ENCODE data around the gene MICOS13.
A peak's percentile ranks its signal among the peaks of the same experiment; 100 is the strongest.
"Not testable (repeated sequence)": the region's sequence is repeated elsewhere in the genome, so short reads cannot be mapped to it uniquely, and the experiment has no call there.

MICOS13 gene, protein sequence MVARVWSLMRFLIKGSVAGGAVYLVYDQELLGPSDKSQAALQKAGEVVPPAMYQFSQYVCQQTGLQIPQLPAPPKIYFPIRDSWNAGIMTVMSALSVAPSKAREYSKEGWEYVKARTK

DNA sequence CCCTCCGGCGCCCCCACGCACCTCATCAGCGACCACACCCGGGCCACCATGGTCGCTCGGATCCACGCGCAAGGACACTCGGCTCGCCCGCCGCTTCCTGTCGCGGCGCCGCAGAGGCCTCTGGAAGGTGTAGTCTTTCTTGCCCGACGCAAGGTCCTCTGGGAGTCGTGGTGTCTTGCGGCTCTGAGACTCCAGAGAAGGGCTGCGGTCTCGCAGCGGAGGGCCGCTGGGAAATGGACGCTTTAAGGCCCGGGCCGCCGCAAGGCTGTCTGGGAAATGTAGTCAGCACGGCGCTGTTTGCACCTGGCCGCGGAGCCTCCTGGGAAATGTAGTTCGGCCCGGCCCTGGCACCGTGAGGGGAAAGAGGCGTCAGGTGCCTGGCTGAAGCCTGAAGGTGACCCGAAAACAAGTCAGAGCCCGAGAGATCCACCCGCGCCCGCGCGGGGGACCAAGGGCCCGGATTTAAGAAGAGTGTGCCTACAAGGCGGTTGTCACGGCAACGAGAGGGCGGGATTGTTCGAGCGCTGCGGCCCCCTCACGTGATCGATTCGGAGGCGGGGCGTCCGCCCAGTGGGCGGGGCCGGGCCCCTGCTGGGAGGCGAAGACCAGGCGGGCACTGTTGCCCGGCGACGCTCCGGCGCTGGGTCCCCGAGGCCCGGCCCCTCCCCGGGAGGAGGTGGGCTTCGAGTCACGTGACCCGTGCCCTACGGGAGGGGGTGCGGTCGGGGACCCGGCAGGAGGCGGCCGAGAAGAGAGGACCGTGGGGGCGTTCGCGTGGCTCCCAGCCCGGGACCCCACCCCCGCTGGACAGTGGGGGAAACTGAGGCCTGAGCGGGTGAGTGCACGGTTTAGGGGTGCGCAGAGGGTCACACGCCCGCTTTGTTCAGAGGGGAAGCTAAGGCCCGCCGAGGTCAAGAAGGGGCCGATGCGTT is at the start of gene MICOS13, which contains the start of gene HSD11B1L:
Gene MICOS13, minus strand, starts transcription at position 80 of the 932 bp plus-strand sequence. Its CDS starts 30 bp downstream, at position 50.
Gene HSD11B1L, plus strand, starts transcription at position 591 of the 932 bp plus-strand sequence. CDS start 3,806 bp downstream, outside the sequence.
- DNase-seq (ENCODE audit: low read depth in 2 of 2) = peak; percentile 95

DNA sequence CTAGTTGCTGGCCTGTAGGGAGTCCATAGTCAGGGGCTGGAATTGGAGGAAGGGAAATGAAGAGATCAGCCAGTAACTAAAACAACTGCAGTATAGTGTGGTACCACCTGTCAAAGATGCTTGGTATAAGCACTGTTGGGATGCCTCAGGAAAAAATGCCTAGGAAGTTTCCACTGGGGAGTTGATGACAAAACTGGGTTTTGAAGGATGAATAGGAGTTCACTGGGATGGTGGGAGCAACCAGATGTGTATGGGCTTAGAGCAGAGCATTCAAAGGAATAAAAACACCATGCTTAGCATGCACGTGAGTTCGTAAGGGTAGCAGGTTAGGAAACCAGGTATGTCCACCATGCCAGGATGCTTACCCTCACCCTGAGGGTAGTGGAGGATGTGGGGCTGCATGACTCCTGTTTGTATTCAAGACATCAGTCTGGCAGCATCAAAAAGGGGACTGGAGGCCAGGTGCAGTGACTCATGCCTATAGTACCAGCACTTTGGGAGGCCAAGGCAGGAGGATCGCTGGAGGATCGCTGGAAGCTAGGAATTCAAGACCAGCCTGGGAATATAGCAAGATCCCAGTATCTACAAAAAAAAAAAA is 47.2 kb upstream of the MICOS13 start:
- DNase-seq (ENCODE audit: low read depth in 2 of 2) = no peak

DNA sequence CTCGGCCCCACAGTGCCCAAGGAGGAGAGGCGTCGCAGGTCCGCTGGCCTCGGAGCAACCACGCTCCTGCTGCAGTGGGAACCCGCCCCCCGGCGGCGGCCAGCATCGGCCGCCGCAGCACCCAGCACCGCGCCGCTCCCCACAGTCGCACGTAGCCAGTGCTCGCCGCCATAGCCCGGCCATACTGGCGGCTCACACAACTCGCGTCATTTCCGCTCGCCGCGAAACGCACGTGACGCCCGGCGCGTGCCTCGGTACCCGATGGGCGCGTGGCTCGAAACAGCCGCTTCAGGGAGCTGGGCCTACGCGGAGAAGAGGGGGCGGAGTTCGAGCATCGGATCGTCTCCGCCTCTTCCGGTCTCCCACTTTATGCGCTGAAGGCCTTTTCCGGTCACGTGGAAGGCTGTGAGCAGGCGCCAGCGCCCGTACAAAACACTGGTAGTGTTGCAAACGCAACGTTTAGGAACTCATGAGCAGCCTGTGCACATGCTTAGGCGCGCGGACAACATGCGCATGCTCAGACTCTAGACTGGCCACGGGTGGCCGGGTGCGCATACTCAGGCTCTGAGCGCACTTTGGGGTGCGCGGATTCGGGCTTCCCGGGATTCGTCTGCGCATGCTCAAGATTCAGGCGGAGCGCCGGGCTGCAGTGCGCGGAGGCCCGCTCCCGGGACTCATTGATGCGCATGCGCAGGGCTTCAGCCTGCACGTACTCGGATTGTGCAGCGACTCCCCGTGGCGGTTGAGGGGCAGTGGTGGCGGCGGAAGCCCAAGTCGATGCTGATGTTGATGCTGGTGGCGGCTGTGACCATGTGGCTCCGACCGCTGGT is 39.9 kb upstream of the MICOS13 start, which contains the start of the genes CATSPERD and LONP1:
Gene CATSPERD, plus strand, starts transcription at position 677 of the 830 bp plus-strand sequence. Its CDS starts 101 bp downstream, at position 778.
Gene LONP1, minus strand, starts transcription at position 186 of the 830 bp plus-strand sequence. Its CDS starts 14 bp downstream, at position 172.
- peak; percentile 95 for DNase-seq (ENCODE audit: low read depth in 2 of 2)

DNA sequence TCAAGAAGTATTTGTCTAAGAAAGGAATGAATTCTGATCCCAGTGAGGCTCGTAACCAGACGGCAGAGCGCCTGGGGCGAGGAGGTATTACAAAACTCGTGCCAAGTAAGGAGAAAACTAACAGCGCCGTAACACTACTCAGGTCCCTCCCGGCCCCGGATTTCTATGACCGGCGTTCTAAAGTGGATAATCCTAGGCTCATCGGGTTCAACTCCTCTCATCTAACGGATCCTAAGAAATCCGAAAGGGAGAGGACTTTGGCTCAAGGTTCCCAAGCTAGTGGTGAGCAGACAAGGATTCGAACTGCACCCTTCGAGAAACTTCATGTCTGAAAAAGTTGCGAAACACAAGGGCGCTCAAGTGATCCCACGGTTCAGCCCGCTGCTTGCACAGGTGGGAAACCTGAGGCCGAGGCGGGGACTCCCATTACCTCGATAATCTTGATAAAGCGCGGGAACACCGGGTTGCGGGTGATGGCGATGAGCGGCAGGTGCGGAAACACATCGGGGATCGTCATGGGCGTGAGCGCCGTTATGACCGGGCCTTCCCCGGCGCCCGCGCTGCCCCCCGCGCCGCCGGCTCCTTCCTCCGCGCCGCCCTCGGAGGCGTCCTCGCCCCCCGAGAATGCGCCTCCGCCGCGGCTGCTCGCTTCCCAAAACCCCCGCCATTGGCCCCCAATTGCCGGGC is 39.1 kb upstream of the MICOS13 start:
- no peak for DNase-seq (ENCODE audit: low read depth in 2 of 2)

DNA sequence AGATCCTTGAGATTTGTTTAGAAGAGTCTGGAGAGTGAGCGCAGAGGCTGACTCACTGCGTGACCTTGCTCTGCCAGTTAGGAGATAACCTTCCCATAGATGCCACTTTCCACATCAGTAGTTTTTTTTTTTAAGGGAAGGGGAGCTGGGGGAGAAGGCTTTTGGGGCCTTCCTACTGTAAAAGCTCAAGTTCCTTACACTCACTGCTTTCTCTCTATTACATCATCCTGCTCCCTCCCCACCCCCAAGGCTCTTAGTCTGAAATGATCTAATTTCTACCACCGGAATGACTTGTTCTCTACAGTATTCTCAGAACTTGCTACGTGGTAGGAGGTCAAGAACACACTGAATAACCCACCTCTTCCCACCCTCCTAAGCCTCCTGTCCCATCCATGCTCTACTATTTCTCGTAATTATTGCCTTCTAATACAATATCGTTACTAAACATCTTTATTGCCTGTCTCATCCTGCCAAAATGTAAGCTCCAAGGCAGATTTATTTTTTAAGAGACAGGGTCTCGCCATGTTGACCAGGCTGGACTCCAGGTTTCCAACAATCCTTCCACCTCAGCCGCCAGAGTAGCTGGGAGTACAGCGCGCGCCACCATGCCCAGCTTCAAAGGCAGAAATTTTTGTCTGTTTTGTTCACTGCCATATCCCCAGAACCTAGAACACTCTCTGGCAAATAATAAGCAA is 38.4 kb upstream of the MICOS13 start:
- DNase-seq (ENCODE audit: low read depth in 2 of 2) = peak in 1 of 2 experiments; percentile 60

DNA sequence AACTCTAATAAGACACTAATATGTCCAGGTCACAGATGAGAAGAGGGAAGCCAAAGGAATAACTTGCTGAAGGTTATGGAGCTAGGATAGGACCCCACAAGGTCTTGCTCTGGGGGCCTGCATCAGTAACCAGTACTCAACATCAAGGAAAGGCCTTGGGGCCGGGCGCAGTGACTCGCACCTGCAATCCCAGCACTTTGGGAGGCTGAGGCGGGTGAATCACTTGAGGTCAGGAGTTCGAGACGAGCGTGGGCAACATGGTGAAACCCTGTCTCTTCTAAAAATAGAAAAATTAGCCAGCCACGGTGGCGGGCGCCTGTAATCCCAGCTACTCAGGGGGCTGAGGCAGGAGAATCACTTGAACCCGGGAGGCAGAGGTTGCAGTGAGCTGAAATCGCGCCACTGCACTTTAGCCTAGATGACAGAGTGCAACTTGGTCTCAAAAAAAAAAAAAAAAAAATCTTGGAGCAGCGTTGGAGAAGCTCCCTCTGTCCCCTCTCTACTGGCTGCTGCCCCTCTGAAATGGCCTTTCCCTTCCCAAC is 37.8 kb upstream of the MICOS13 start:
- no peak for DNase-seq (ENCODE audit: low read depth in 2 of 2)

DNA sequence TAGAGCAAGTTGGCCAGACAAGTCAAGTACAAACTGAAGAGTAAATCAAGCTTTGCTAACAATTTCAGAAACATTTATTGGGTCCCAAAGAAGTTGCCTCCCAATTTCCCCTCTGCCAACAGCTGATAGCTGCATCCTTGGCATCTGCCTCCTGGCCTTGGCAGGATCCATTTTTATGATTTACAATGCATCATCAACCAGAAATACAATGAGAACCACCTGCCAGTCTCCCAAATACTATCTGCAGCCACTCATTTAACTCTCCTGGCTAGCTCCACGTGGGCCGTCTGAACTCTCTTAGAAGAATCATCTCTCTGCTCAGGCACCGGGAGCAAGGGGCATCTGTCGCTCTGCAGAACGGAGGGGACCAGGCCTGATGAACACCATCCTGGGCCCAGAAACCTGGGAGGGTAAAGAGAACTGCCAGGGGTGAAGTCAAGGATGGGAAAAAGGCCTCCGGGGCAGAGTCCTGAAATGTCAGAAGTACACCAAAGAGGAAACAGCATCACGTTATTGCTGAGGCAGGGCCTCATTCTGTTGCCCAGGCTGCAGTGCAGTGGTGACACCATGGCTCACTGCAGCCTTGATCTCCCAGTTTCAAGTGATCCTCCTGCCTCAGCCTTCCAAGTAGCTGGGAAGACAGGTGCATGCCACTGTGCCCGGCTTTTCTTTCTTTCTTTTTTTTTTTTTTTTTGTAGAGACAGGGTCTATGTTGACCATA is 37.1 kb upstream of the MICOS13 start:
- DNase-seq (ENCODE audit: low read depth in 2 of 2) = no peak

DNA sequence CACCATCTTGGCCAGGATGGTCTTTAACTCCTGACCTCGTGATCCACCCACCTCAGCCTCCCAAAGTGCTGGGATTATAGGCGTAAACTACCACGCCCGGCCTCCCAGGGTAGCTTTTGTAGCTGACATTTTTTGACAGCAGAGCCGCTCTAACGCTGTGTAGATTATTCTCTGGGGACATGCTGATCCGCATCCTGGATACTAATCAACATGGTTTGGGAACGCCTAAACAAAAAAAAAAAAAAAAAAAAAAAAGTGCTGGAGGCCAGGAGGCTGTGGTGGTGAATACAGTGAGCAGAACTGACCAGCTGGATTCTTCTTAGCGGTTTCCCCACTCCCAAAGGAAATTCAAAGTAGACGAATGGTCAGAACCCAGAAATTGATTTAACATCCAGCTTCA is 34.5 kb upstream of the MICOS13 start:
- no peak for DNase-seq (ENCODE audit: low read depth in 2 of 2)

DNA sequence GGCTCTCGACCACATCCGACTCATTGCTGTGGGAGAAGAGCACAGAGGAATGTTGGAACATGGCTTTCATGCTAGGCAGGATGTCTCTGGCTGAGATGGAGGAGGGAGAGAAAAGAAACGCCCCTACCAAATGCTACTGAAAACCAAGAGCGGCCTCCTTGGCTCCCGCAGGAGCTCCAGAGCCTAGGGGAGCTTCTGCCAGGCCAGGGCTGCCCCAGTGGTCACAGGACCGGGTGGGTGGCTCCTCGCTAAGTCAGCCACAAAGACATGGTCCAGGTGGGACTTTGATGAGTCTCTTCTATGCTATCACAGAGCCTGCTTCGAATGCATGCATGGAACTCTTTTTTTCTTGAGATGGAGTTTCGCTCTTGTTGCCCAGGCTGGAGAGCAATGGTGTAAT is 32.9 kb upstream of the MICOS13 start:
- DNase-seq (ENCODE audit: low read depth in 2 of 2) = no peak

DNA sequence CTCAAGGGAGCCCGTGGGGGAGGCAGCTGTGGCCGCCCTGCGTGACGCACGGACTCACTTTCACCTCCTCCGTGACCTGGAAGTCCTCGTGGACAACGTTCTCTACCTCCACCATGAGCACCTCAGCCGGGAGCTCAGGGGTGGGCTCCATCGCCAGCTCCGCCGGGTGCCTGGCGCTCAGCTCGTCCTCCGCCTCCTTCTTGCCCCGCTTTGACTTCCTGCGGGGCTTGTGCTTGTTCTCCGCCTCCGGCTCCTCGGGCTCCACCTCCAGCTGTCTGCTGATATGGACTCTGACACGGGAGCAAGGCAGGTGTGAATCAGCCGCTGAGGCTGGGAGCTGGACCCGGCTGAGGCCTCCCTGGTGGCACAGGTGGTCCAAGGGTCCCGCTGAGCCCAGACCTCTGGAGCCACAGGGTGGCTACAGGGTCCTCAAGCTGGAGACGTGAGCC is 31.4 kb upstream of the MICOS13 start:
- DNase-seq (ENCODE audit: low read depth in 2 of 2) = no peak

DNA sequence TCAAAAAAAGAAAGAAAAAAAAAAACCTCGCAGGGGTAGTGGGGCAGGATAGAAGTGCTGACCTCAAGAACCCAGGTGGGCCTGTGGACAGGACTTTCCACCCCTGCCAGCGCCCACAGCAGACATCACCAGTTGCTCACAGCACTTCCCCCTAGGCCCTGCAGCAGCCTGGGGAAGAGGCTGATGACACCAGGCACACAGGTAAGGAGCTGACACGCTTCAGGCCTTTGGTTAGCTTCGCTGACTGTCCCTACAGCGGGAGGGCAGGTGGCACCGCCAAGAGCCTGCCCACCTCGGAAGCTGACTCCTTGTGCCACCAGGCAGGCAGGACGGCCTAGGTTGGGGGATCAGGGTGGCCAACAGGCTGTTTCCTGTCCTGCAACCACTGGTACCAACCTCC is 30.7 kb upstream of the MICOS13 start:
- DNase-seq (ENCODE audit: low read depth in 2 of 2) = no peak

DNA sequence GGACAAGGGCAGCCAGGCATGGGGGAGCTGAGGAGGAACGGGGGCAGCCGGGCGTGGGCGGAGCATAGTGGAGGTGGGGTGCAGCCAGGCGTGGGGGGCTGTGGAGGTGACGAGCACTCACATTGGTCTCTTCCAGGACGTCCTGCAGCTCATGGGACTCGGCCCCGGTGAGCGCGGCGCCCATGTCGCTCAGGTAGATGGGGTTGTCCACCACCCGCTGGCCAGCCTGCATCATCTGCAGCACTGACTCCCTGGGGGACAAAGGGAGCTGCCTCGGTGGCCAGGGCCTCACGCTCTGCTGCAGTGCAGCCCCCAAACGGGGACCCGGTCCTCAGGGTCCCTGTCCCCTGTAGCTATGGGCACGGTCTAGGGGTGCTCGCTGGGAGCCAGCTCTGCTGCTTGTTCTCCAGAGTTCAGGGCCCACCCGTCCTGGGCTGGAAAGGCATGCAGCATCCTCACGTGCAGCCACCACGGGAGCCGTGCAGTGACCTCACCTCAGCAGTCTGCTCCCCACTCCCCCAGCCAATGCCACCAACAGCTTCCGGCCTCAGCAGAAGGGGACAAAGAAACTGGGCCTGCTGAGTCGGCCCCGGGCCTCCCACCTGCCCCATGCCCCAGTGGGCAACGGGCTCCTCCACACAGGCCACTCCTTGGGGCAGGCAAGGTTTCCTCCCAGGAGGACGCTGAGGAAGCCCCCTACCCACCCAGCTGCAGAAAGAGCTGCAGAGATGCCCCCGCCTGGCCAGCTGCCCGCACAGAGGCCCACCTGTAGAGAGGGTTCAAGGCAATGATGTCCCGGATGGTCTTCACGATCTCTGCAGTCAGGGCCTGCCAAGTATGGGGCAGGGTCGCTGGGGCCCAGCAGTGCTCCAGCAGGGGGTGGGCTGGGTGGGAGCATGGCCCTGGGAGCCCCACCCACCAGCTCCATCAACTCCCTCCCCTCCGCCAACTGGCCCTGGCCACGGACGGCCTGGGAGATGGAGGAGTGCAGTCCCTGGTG is 27.6 kb upstream of the MICOS13 start:
- no peak for DNase-seq (ENCODE audit: low read depth in 2 of 2)

DNA sequence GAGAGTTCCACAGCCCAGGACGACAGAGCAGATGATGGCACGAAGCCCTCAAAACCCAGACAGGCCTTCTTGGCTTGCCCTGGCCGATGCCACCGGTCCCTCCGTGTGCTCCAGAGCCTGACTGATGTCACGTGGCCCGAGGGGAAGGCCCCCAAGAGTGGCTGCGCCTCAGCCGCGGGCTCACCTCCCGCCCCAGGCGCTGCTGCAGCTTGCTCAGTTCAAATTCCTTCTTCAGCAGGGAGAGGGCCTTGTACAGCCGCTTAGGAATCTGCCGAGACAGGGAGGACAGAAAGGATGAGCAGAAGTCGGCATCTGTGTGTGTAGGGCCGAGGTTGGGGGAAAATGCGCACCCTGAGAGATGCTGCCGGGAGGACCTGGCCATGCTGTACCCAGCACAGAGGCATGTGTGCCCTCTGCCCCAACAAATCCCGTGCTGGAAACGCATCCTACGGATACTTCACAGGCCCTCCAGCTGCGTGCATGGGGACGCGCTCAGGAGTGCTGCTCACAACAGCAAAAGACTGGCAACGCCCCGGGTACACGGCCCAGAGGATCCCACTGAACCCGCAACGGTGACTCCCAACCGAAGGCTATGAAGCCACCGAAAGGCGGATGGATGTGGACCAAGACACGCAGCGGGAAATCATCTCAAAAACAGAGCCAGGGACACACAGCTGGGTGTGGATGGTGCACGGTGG is 26.7 kb upstream of the MICOS13 start:
- DNase-seq (ENCODE audit: low read depth in 2 of 2) = no peak

DNA sequence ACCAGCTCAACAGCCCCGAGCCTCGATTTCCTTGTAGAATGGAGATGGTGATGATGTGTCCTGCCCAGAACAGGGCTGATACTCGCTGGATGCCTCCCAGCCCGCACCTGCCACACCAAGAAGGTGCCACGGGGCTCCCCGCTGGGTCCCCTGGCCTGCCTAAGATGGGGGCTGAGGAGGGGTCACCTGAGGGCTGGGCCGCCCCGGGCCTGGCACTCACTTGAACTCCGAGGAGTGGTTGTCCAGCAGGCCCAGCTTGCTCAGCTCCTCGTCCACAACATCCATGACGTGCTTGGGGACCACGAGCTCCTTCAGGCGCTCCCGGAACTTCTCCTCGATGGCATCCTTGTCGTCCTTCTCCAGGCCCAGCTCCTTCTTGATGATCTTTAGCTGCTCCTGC is 25.2 kb upstream of the MICOS13 start:
- DNase-seq (ENCODE audit: low read depth in 2 of 2) = no peak

DNA sequence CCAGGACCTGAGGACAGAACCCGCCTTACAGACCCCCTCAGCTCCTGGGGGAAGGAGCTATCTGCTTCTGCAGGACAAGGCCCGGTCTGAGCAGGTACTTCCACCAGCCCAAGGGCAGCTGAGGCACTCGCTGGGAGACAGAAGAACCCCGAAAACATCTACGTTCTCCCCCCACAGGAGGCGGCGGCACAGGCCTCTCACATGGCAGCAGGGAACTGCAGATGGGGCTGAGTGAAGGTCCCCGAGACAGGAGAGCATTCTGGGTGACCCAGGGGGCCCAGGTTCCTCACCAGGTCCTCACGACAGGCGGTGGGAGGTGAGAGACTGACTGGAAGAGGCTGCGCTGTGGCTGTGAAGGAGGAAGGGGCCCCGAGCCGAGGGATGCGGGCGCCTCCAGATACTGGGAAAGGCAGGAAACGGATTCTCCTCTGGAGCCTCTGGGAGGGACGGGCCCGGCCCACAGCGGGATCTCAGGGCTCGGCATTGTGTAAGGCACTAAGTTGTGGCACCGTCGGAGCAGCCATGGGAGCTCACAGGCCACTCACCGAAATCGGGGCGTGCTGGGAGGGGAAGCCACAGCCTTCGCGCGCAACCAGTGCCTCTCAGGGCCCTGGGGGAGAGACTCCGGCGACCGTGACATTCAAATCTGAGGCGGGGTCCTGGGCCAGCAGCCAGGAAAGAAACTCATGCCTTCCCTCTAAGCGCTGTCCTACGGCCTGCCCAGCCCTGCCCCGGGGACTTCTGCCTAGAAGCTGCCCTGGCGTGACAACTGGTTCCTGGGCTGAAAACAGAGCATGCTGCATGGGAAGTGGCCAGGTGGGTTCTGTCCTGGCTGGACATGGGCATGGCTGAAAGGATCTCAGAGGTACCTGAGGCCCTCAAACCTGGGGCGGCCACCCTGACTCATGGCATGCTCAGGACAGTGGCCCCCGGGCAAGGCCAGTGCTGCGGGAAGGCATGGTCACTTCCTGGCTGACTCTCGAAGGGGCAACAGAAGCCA is 23.8 kb upstream of the MICOS13 start:
- DNase-seq (ENCODE audit: low read depth in 2 of 2) = no peak

DNA sequence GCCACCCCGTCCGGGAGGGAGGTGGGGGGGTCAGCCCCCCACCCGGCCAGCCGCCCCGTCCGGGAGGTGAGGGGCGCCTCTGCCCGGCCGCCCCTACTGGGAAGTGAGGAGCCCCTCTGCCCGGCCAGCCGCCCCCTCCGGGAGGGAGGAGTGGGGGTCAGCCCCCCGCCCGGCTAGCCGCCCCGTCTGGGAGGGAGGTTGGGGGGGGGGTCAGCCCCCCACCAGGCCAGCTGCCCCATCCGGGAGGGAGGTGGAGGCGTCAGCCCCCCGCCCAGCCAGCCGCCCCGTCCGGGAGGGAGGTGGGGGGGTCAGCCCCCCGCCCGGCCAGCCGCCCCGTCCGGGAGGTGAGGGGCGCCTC is 21.7 kb upstream of the MICOS13 start:
- DNase-seq (ENCODE audit: low read depth in 2 of 2) = not testable (repeated sequence)
